ENCODE results near the gene NEUROD2.
A peak's percentile ranks its signal among the peaks of the same experiment; 100 is the strongest.

Gene NEUROD2

DNA sequence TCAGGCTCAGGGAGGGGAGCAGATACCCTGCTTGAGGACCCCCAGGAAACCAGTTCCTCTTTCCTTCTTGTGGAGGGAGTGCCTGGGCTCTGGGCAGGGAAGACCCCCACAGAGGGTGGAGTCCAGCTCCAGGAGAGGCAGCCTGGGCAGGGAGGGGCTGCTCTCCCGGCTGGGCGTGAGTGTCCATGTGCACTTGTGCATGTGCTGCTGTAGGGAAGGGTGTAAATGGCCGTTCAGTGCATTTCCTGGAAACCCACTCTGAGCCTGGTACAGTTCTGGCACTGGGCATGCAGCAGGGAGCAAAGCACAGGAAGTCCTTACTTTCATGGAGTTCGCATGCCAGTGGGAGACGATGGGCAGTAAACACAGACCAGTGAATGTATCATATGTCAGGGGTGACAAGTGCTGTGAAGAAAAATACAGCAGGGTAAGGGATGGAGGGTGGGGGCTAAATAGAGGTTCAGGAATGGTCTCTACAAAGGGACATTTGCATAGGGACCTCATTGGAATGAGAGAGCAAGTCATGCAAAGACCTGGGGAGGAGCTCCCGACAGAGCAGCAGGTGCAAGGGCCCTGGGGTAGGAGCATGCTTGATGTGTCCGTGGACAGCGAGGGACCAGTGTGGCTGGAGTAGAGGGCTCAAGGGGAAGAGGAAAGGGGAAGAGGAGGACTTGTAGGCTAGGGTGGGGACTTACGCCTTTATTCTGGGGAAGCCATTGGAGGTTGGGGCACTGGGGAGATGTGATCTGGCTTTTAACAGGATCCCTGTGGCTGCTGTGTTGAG is 34.8 kb upstream of the NEUROD2 start:
- Histone ChIP-seq H3K36me3 (ENCODE audit: control insufficient read depth, insufficient read depth, low read length) (no peaks in the 10 kb centered on the region), H3K4me1 (ENCODE audit: control insufficient read depth, insufficient read depth, low read length) (peaks cover 46% of the 10 kb centered on the region), H3K9me3 (ENCODE audit: control insufficient read depth, insufficient read depth, low read depth, low read length) (no peaks in the 10 kb centered on the region), H3K27ac (ENCODE audit: low read depth, low read length) (no peak overlapping the region), H3K4me3 (ENCODE audit: low read depth, low read length) (no peak overlapping the region), H3K9ac (ENCODE audit: low read length) (no peak overlapping the region), H3K27me3 (ENCODE audit: control insufficient read depth, insufficient read depth, low read length) (no peaks in the 10 kb centered on the region)

DNA sequence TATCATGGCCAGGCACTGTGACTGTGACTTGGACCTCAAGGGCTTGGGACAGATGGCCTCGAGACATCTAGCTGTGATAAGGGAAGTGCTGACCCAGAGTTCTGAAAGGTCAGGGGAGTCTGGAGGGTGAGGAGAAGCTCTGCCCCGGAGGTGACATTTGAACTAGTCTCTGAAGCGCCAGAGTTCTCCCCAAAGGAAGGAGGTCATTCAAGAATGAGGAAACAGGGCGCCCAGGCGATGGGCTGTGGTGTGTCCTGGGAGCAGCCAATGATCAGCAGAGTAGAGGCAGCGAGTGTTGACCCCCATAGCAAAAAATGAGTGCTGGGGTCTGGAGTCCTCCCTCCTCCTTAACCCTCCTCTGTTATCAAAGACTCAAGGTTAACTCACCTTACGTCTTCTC is 34.2 kb upstream of the NEUROD2 start:
- Histone ChIP-seq H3K4me1 (ENCODE audit: control insufficient read depth, insufficient read depth, low read length) (peaks cover 46% of the 10 kb centered on the region), H3K27me3 (ENCODE audit: control insufficient read depth, insufficient read depth, low read length) (no peaks in the 10 kb centered on the region), H3K9me3 (ENCODE audit: control insufficient read depth, insufficient read depth, low read depth, low read length) (no peaks in the 10 kb centered on the region), H3K36me3 (ENCODE audit: control insufficient read depth, insufficient read depth, low read length) (no peaks in the 10 kb centered on the region), H3K4me3 (ENCODE audit: low read depth, low read length) (no peak overlapping the region), H3K27ac (ENCODE audit: low read depth, low read length) (no peak overlapping the region), H3K9ac (ENCODE audit: low read length) (no peak overlapping the region)

DNA sequence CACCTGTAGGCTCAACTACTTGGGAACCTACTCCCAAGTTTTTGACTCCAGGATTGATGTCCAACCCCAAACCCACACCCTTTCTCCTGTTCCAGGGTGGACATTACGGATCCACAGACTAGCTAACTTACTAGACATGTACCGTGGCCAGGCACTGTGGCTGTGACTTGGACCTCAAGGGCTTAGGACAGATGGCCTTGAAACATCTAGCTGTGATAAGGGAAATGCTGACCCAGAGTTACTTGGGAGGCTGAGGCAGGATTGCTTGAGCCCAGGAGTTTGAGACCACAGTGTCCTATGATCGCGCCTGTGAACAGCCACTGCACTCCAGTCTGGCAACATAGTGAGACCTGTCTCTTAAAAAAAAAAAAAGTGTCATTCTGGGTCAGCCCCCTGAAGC is 33.4 kb upstream of the NEUROD2 start:
- H3K36me3 ChIP-seq (ENCODE audit: control insufficient read depth, insufficient read depth, low read length) = no peaks in the 10 kb centered on the region

DNA sequence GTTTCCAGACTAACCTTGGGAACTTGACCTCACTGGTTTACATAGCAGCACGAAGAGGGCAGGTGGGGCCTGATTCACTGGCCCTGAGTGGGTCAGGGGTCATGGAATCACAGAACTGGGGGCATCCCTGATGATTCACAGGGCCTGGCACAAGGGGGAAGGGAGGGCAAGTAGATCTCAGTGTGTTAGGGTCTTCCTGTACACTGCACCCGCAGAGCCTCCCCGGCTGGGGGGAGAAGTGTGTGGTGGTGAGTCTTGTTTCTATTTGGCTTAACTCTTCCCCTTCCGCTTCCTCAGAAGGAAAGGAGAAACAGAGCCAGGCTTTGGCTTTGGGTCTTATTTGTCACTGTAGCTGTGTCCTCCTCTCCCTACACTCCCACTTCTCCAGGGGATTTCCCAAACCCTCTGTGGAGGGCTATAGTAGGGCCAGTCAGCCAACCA is 32.9 kb upstream of the NEUROD2 start:
- Histone ChIP-seq H3K9me3 (ENCODE audit: control insufficient read depth, insufficient read depth, low read depth, low read length) (no peaks in the 10 kb centered on the region), H3K4me3 (ENCODE audit: low read depth, low read length) (no peak overlapping the region), H3K36me3 (ENCODE audit: control insufficient read depth, insufficient read depth, low read length) (no peaks in the 10 kb centered on the region), H3K27ac (ENCODE audit: low read depth, low read length) (no peak overlapping the region), H3K9ac (ENCODE audit: low read length) (no peak overlapping the region), H3K4me1 (ENCODE audit: control insufficient read depth, insufficient read depth, low read length) (peaks cover 58% of the 10 kb centered on the region), H3K27me3 (ENCODE audit: control insufficient read depth, insufficient read depth, low read length) (no peaks in the 10 kb centered on the region)

More for the DNA sequence above, 33.4 kb upstream of the NEUROD2 start:
- Histone ChIP-seq H3K4me1 (ENCODE audit: control insufficient read depth, insufficient read depth, low read length) (peaks cover 53% of the 10 kb centered on the region), H3K27me3 (ENCODE audit: control insufficient read depth, insufficient read depth, low read length) (no peaks in the 10 kb centered on the region), H3K9ac (ENCODE audit: low read length) (no peak overlapping the region), H3K9me3 (ENCODE audit: control insufficient read depth, insufficient read depth, low read depth, low read length) (no peaks in the 10 kb centered on the region), H3K27ac (ENCODE audit: low read depth, low read length) (no peak overlapping the region), H3K4me3 (ENCODE audit: low read depth, low read length) (no peak overlapping the region)

DNA sequence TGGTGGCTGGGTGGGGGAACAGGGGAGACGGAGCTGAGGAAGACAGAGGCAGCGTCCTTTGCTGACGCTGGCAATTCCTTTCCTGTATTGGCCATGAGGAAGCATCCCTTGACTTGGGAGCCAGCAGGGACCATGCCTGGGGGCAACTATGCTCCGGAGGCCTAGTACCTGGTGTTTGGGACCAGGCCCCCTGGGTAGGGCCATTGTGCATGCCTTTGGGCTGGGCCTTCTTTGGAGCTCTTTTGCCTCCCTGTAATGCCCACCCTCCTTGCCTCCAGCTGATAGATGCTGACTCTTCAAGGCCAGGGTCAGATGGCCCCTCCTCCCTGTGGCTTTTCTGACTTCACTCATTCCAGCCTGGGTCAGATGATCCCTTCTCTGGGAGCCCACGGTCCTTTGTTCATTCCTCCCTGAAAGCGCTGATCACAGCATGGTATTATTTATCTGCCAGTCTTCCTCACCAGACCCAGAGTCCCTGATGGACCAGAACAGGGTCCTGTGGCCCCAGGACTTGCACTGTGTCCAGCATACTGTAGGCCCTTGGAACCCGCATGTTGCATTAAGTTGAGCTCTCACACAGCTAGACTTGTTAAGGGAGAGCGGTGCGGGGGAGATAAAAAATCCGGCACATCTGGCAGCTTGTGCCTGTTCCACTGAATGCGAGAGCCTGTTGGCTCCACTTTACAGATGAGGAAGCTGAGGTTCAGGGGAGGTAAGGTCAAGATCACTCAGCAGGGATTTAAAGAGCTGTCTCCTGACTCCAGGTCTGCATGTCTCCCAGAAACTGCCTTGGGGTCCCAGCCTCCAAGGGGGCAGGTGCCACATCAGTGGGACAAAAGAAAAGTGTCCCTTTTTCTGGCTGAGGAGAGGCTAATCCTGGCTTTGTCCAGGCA is 32.1 kb upstream of the NEUROD2 start:
- Histone ChIP-seq H3K36me3 (ENCODE audit: control insufficient read depth, insufficient read depth, low read length) (no peaks in the 10 kb centered on the region), H3K4me1 (ENCODE audit: control insufficient read depth, insufficient read depth, low read length) (peaks cover 56% of the 10 kb centered on the region), H3K27ac (ENCODE audit: low read depth, low read length) (0 out of 2 replicates have a peak overlapping the region, but pooled peaks have one; percentile 18)

DNA sequence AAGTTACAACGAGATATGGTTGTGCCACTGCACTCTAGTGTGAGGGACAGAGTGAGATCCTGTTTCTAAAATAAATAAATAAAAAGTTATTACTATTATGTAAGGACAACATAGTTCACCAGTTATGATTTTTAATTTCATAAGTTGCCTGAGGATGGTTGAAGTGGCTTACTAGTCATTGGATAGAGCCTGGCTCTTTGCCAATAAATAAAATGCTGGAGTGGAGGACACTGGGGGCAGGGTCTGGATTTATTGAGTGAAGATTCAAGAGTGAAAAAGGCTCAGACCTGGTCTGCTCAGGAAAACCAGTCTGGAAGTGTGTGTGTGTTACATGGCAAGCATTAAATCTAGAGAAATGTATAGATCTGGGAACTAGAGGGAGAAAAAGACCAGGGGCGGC is 31.3 kb upstream of the NEUROD2 start:
- Histone ChIP-seq H3K27me3 (ENCODE audit: control insufficient read depth, insufficient read depth, low read length) (no peaks in the 10 kb centered on the region), H3K9me3 (ENCODE audit: control insufficient read depth, insufficient read depth, low read depth, low read length) (no peaks in the 10 kb centered on the region), H3K9ac (ENCODE audit: low read length) (no peak overlapping the region), H3K4me1 (ENCODE audit: control insufficient read depth, insufficient read depth, low read length) (peaks cover 55% of the 10 kb centered on the region), H3K4me3 (ENCODE audit: low read depth, low read length) (no peak overlapping the region), H3K27ac (ENCODE audit: low read depth, low read length) (no peak overlapping the region), H3K36me3 (ENCODE audit: control insufficient read depth, insufficient read depth, low read length) (no peaks in the 10 kb centered on the region)

More for the DNA sequence above, 32.1 kb upstream of the NEUROD2 start:
- Histone ChIP-seq H3K4me3 (ENCODE audit: low read depth, low read length) (no peak overlapping the region), H3K27me3 (ENCODE audit: control insufficient read depth, insufficient read depth, low read length) (no peaks in the 10 kb centered on the region), H3K9ac (ENCODE audit: low read length) (no peak overlapping the region), H3K9me3 (ENCODE audit: control insufficient read depth, insufficient read depth, low read depth, low read length) (no peaks in the 10 kb centered on the region)

DNA sequence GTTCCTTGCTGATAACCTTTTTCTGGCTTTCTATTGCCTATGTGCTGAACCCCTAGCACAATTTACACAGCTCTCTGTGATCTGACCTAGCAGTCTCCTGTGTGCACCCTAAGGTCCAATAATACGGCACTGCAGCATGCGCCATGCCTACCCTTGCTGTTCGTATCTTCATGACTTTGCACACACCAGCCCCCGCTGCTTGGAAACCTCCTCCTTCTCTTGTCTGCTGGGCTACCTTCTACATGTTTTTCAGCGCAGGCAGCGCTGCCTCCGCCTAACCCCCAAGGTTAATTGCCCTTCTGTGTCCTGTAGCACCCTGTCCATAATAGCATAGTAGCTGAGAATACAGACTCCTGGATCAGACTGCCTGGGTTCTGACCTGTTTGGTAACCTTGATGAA is 30.6 kb upstream of the NEUROD2 start:
- no peak overlapping the region for H3K27ac ChIP-seq (ENCODE audit: low read depth, low read length)
- H3K4me3 ChIP-seq (ENCODE audit: low read depth, low read length) = peak overlapping the region; percentile 93; the same call in 1 of the 2 replicates
- H3K4me1 ChIP-seq (ENCODE audit: control insufficient read depth, insufficient read depth, low read length) = peaks cover 48% of the 10 kb centered on the region

DNA sequence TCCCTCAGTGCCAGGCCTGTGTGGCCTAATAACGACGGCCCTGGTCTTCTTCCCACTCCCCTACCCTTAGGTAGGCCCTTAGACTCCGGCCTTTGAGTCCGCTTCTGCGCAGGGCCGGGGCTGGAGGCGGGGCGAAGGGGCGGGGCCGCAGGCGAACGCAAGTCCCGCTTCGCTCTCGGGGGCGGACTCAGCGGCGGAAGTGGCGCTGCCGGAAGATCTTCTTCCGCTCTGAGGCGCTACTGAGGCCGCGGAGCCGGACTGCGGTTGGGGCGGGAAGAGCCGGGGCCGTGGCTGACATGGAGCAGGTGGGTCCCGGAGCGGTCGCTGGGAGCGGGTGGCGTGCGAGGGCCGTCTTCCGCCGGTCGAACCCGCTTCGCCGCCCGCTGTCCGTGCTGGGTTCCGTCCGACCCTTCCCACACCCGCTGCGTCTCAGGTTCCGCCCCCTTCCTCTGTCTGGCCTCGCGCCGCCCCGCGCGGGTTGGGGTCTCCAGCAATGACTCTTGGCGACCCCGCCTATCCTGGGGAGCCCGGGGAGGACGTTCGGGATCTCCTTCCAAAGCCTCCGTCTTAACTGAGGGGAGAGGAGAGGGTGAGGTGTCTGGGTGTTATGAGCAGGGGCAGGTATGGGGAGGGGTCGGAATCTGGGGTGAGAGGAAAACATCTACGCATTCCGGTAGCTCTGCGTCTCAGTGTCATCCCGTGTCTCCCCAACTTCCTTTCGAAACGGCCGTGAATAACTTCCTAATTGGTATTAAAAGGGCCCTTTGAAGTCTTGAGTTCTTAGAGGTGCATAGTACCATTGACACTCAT is 29.4 kb upstream of the NEUROD2 start, which contains the start of gene STARD3:
TSS of gene STARD3 (plus strand) at position 218 of the 810 bp plus-strand sequence. CDS start 16,388 bp downstream, outside the sequence.
- no peaks in the 10 kb centered on the region for H3K36me3 ChIP-seq (ENCODE audit: control insufficient read depth, insufficient read depth, low read length)
- no peaks in the 10 kb centered on the region for H3K27me3 ChIP-seq (ENCODE audit: control insufficient read depth, insufficient read depth, low read length)
- H3K9ac ChIP-seq (ENCODE audit: low read length) = peak within 1 kb of the TSS; percentile 92
- H3K4me3 ChIP-seq (ENCODE audit: low read depth, low read length) = peak within 1 kb of the TSS; percentile 93
- H3K9me3 ChIP-seq (ENCODE audit: control insufficient read depth, insufficient read depth, low read depth, low read length) = no peaks in the 10 kb centered on the region
- peaks cover 48% of the 10 kb centered on the region for H3K4me1 ChIP-seq (ENCODE audit: control insufficient read depth, insufficient read depth, low read length)
- H3K27ac ChIP-seq (ENCODE audit: low read depth, low read length) = peak within 1 kb of the TSS; percentile 70; the same call in 1 of the 2 replicates

More for the DNA sequence above, 30.6 kb upstream of the NEUROD2 start:
- Histone ChIP-seq H3K27me3 (ENCODE audit: control insufficient read depth, insufficient read depth, low read length) (no peaks in the 10 kb centered on the region), H3K9me3 (ENCODE audit: control insufficient read depth, insufficient read depth, low read depth, low read length) (no peaks in the 10 kb centered on the region), H3K36me3 (ENCODE audit: control insufficient read depth, insufficient read depth, low read length) (no peaks in the 10 kb centered on the region), H3K9ac (ENCODE audit: low read length) (no peak overlapping the region)

DNA sequence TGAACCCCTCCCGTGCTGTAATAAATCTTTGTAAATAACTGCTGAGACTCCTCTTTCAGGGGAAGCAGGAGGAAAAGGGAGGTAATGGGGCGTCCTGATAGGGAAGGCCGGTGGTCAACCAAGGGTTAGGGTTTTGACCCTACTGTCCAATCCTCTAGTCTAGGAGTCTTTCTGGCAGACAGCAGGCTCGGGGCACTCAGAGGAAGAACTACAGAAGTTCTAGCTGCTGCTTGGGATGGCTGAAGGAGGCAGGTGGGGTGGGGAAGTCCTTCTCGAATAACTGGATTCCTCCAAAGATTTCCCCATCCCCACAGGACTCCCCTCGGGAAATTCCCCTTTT is 28.8 kb upstream of the NEUROD2 start:
- Histone ChIP-seq H3K4me1 (ENCODE audit: control insufficient read depth, insufficient read depth, low read length) (peaks cover 54% of the 10 kb centered on the region), H3K4me3 (ENCODE audit: low read depth, low read length) (peak overlapping the region; percentile 93), H3K9ac (ENCODE audit: low read length) (no peak overlapping the region), H3K36me3 (ENCODE audit: control insufficient read depth, insufficient read depth, low read length) (no peaks in the 10 kb centered on the region), H3K27me3 (ENCODE audit: control insufficient read depth, insufficient read depth, low read length) (no peaks in the 10 kb centered on the region), H3K27ac (ENCODE audit: low read depth, low read length) (peak overlapping the region; percentile 70; the same call in 1 of the 2 replicates), H3K9me3 (ENCODE audit: control insufficient read depth, insufficient read depth, low read depth, low read length) (no peaks in the 10 kb centered on the region)

DNA sequence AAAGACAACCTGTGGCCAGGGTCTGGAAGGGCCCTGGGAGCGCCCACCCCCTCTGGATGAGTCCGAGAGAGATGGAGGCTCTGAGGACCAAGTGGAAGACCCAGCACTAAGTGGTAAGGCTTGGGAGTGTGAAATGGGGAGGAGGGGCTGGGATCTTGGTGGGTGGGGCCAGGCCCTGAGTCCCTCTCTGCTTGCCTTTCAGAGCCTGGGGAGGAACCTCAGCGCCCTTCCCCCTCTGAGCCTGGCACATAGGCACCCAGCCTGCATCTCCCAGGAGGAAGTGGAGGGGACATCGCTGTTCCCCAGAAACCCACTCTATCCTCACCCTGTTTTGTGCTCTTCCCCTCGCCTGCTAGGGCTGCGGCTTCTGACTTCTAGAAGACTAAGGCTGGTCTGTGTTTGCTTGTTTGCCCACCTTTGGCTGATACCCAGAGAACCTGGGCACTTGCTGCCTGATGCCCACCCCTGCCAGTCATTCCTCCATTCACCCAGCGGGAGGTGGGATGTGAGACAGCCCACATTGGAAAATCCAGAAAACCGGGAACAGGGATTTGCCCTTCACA is 28.0 kb upstream of the NEUROD2 start:
- no peak overlapping the region for H3K4me3 ChIP-seq (ENCODE audit: low read depth, low read length)
- peaks cover 61% of the 10 kb centered on the region for H3K4me1 ChIP-seq (ENCODE audit: control insufficient read depth, insufficient read depth, low read length)
- no peak overlapping the region for H3K27ac ChIP-seq (ENCODE audit: low read depth, low read length)

More for the DNA sequence above, 28.0 kb upstream of the NEUROD2 start:
- no peak overlapping the region for H3K9ac ChIP-seq (ENCODE audit: low read length)
- H3K27me3 ChIP-seq (ENCODE audit: control insufficient read depth, insufficient read depth, low read length) = no peaks in the 10 kb centered on the region
- no peaks in the 10 kb centered on the region for H3K9me3 ChIP-seq (ENCODE audit: control insufficient read depth, insufficient read depth, low read depth, low read length)
- no peaks in the 10 kb centered on the region for H3K36me3 ChIP-seq (ENCODE audit: control insufficient read depth, insufficient read depth, low read length)

Measured in HUES6 (cell line).